ENCODE data around the gene ZCCHC17. TPM values are rescaled to one million over a fixed set of nuclear protein-coding genes. Genes with fewer than 3 reads are reported as not detected.

Gene ZCCHC17
- total RNA-seq, 2 experiments from 2014 or later = 30.1 to 33.8 TPM

DNA sequence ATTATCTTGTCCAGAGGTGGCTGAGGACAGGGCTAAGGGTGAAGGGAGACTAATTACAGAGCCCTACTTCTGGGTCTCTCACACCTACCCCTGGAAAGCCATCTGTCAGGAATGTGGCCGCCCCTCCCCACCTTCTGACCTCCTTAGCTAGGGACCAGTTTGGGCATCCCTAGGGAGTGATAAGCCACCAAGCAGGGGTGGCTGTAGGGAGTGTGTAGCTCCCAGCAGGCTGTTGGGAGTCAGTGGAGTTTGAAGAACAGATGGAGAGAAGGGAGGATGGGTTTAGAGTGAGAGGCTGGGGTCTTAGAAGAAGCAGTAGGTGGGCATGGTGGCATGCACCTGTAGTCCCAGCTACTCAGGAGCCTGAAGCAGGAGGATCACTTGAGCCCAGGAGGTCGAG is 115.4 kb downstream of the ZCCHC17 start:
- POLR2A ChIA-PET = interaction anchor here (1.6 kb wide), 1 partner anchor 8 kb away, joined by 5 read pairs; no protein-coding TSS in a partner anchor
- CTCF ChIA-PET (ENCODE audit: unreplicated experiment) = no interaction called here
- no peaks in the 10 kb centered on the region for H3K9me3 ChIP-seq (ENCODE audit: low read length)
- no peaks in the 10 kb centered on the region for H4K20me1 ChIP-seq (ENCODE audit: insufficient read depth, low read length)
- TF ChIP-seq EZH2phosphoT487 (IDR thresholded peaks at IDR 0.05; ENCODE audit: borderline replicate concordance, low read depth, low read length) = no peak
- TF ChIP-seq, protein P1, sequence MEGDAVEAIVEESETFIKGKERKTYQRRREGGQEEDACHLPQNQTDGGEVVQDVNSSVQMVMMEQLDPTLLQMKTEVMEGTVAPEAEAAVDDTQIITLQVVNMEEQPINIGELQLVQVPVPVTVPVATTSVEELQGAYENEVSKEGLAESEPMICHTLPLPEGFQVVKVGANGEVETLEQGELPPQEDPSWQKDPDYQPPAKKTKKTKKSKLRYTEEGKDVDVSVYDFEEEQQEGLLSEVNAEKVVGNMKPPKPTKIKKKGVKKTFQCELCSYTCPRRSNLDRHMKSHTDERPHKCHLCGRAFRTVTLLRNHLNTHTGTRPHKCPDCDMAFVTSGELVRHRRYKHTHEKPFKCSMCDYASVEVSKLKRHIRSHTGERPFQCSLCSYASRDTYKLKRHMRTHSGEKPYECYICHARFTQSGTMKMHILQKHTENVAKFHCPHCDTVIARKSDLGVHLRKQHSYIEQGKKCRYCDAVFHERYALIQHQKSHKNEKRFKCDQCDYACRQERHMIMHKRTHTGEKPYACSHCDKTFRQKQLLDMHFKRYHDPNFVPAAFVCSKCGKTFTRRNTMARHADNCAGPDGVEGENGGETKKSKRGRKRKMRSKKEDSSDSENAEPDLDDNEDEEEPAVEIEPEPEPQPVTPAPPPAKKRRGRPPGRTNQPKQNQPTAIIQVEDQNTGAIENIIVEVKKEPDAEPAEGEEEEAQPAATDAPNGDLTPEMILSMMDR (conservative IDR thresholded peaks at IDR 0.05; ENCODE audit: low read length) = no peak
- H3K9me2 ChIP-seq (ENCODE audit: insufficient read depth, low read length) = no peaks in the 10 kb centered on the region
- H3K27ac ChIP-seq (ENCODE audit: low read depth, low read length, poor library complexity, severe bottlenecking) = no peak overlapping the region
- intact Hi-C loops (cut with micrococcal nuclease; ENCODE audit: unreplicated experiment) = no loop called here
- H3K4me1 ChIP-seq (ENCODE audit: insufficient read depth, low read length, poor library complexity, severe bottlenecking) = peaks cover 4% of the 10 kb centered on the region
- no peak overlapping the region for H3K4me2 ChIP-seq (ENCODE audit: low read length)
- no peak for DNase-seq (ENCODE audit: low spot score)
- no peak overlapping the region for H2AFZ ChIP-seq (ENCODE audit: low read length)
- BruUV-seq (replicated peaks) = no TSS peak
- no peaks in the 10 kb centered on the region for H3K36me3 ChIP-seq (ENCODE audit: insufficient read depth, low read length)
- no peaks in the 10 kb centered on the region for H3K79me2 ChIP-seq (ENCODE audit: insufficient read depth, low read depth, low read length)
- H3K4me3 ChIP-seq (ENCODE audit: low read depth, low read length, poor library complexity, severe bottlenecking) = no peak overlapping the region

DNA sequence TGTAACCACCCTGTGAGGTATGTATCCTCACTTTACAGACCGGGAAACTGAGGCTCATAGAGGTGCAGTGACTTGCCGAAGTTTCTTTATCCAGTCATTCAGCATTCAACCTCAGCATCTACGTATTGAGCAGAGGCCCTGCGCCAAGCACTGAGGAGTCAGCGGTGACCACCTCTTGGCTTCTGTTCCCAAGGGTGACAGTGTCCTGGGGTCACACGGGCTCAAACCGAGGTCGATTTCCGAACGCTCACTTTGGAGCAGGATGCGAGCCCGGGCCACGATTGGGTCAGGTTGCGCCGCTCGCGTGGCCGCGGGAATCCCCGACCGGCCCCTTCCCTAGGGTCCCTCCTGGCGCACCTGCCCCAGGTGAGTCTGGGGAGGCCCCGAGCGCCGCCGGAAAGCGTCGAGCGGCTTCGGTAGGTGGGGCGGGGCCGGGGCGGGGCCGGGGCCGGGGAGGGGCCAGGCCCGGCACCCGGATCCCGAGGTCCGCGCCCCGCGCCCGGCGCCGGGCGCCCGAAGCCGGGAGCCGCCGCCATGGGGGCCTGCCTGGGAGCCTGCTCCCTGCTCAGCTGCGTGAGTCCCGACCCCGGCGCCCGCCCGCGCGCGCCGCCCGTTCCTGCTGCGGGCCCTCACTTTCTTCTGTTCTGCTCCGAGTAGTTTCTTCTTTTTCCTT is 116.0 kb downstream of the ZCCHC17 start, which contains the start of gene SERINC2:
TSS of gene SERINC2 (plus strand) at position 482 of the 673 bp plus-strand sequence. CDS start at position 535, 53 bp downstream.
- Histone ChIP-seq H3K4me1 (ENCODE audit: insufficient read depth, low read length, poor library complexity, severe bottlenecking) (peaks cover 7% of the 10 kb centered on the region), H3K4me2 (ENCODE audit: low read length) (peak within 1 kb of the TSS; percentile 83), H3K9me2 (ENCODE audit: insufficient read depth, low read length) (no peaks in the 10 kb centered on the region), H3K9me3 (ENCODE audit: low read length) (no peaks in the 10 kb centered on the region), H3K79me2 (ENCODE audit: insufficient read depth, low read depth, low read length) (no peaks in the 10 kb centered on the region), H3K36me3 (ENCODE audit: insufficient read depth, low read length) (no peaks in the 10 kb centered on the region), H2AFZ (ENCODE audit: low read length) (0 out of 2 replicates have a peak within 1 kb of the TSS, but pooled peaks have one; percentile 37), H4K20me1 (ENCODE audit: insufficient read depth, low read length) (no peaks in the 10 kb centered on the region), H3K27ac (ENCODE audit: low read depth, low read length, poor library complexity, severe bottlenecking) (no peak within 1 kb of the TSS), H3K4me3 (ENCODE audit: low read depth, low read length, poor library complexity, severe bottlenecking) (peak within 1 kb of the TSS; percentile 66)
- BruUV-seq (replicated peaks) = no TSS peak
- ChIA-PET POLR2A (interaction anchor here (0.6 kb wide), 1 partner anchor 19 kb away, joined by 3 read pairs; no protein-coding TSS in a partner anchor), CTCF (ENCODE audit: unreplicated experiment) (no interaction called here)
- intact Hi-C loops (cut with micrococcal nuclease; ENCODE audit: unreplicated experiment) = no loop called here
- no peak for DNase-seq (ENCODE audit: low spot score)
- TF ChIP-seq, protein P1 (conservative IDR thresholded peaks at IDR 0.05; ENCODE audit: low read length) = no peak
- TF ChIP-seq EZH2phosphoT487 (IDR thresholded peaks at IDR 0.05; ENCODE audit: borderline replicate concordance, low read depth, low read length) = no peak

DNA sequence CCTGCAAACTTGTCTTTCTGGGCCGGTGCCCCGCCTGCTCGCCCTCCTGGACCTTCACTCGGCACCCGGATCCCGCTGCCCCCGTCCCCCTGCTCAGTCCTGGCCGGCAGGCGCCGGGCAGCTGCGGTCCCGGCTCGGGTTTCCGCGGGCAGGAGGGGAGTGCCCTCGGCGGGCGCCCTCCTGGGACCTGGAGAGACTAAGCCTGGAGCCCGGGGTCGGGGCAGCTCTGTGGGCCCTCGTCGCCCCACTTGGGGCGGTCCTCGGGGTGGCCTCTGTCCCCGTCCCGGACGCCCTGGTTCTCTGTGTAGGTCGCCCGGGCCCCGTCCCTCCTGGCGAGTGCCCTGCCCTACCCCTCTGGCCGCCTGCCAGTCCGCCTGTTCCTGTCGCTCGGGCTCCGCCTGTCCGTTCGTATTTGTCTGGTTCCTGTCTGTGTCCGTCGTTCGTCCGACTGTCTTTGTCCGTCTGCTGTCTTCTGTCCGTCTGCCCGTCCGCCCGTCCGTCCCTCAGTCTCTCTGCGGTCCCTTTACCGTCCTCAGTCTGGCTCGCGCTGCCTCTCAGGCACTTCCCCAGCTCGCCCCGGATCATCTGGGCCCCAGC is 116.7 kb downstream of the ZCCHC17 start:
- Histone ChIP-seq H3K4me2 (ENCODE audit: low read length) (peak overlapping the region; percentile 83), H4K20me1 (ENCODE audit: insufficient read depth, low read length) (no peaks in the 10 kb centered on the region), H3K79me2 (ENCODE audit: insufficient read depth, low read depth, low read length) (no peaks in the 10 kb centered on the region), H3K9me3 (ENCODE audit: low read length) (no peaks in the 10 kb centered on the region), H2AFZ (ENCODE audit: low read length) (0 out of 2 replicates have a peak overlapping the region, but pooled peaks have one; percentile 37), H3K36me3 (ENCODE audit: insufficient read depth, low read length) (no peaks in the 10 kb centered on the region), H3K9me2 (ENCODE audit: insufficient read depth, low read length) (no peaks in the 10 kb centered on the region), H3K27ac (ENCODE audit: low read depth, low read length, poor library complexity, severe bottlenecking) (no peak overlapping the region), H3K4me3 (ENCODE audit: low read depth, low read length, poor library complexity, severe bottlenecking) (peak overlapping the region; percentile 66), H3K4me1 (ENCODE audit: insufficient read depth, low read length, poor library complexity, severe bottlenecking) (peaks cover 7% of the 10 kb centered on the region)
- TF ChIP-seq, protein P1 (conservative IDR thresholded peaks at IDR 0.05; ENCODE audit: low read length) = no peak
- TF ChIP-seq EZH2phosphoT487 (IDR thresholded peaks at IDR 0.05; ENCODE audit: borderline replicate concordance, low read depth, low read length) = no peak
- ChIA-PET CTCF (ENCODE audit: unreplicated experiment) (no interaction called here), POLR2A (interaction anchor here (0.6 kb wide), 1 partner anchor 20 kb away, joined by 3 read pairs; no protein-coding TSS in a partner anchor)
- intact Hi-C loops (cut with micrococcal nuclease; ENCODE audit: unreplicated experiment) = no loop called here
- DNase-seq (ENCODE audit: low spot score) = no peak
- no TSS peak for BruUV-seq (replicated peaks)

All from OCI-LY7 (cell line).